ENCODE measurements around the gene TARBP2. TPM values are rescaled to one million over a fixed set of nuclear protein-coding genes. Genes with fewer than 3 reads are reported as not detected.
"Not testable (repeated sequence)": the region's sequence is repeated elsewhere in the genome, so short reads cannot be mapped to it uniquely, and the experiment has no call there.

Gene TARBP2
- total RNA-seq, 2 donors from 2014 or later: 12.8 to 16.8 TPM

GRCh38 chr12:53468282-53468681, 32.8 kb upstream of the TARBP2 start:
- no peak for DNase-seq (ENCODE audit: low spot score)
- intact Hi-C loops (cut with DNase I): no loop called here

GRCh38 chr12:53472056-53472582, 29.0 kb upstream of the TARBP2 start:
- no peak for DNase-seq (ENCODE audit: low spot score)
- intact Hi-C loops (cut with DNase I): no loop called here

GRCh38 chr12:53474077-53474476, 27.0 kb upstream of the TARBP2 start:
- intact Hi-C loops (cut with DNase I): no loop called here
- DNase-seq (ENCODE audit: low spot score): no peak

GRCh38 chr12:53474819-53475218, 26.3 kb upstream of the TARBP2 start:
- intact Hi-C loops (cut with DNase I): no loop called here
- DNase-seq (ENCODE audit: low spot score): no peak

GRCh38 chr12:53476769-53477209, 24.3 kb upstream of the TARBP2 start:
- intact Hi-C loops (cut with DNase I): no loop called here

GRCh38 chr12:53478865-53479264, 22.2 kb upstream of the TARBP2 start:
- no peak for DNase-seq (ENCODE audit: low spot score)
- intact Hi-C loops (cut with DNase I): no loop called here

More at GRCh38 chr12:53476769-53477209, 24.3 kb upstream of the TARBP2 start:
- DNase-seq (ENCODE audit: low spot score): no peak

- intact Hi-C loops (cut with DNase I): no loop called here
- no peak for DNase-seq (ENCODE audit: low spot score)
Observed at GRCh38 chr12:53479331-53479730, 21.8 kb upstream of the TARBP2 start.

- intact Hi-C loops (cut with DNase I): no loop called here
- peak; percentile 62 for DNase-seq (ENCODE audit: low spot score)
Observed at GRCh38 chr12:53480491-53481442, 20.3 kb upstream of the TARBP2 start.

- DNase-seq (ENCODE audit: low spot score): peak; percentile 80
Observed at GRCh38 chr12:53481458-53481857, 19.6 kb upstream of the TARBP2 start.

GRCh38 chr12:53481939-53482586, 19.0 kb upstream of the TARBP2 start:
- DNase-seq (ENCODE audit: low spot score): peak; percentile 75
- intact Hi-C loops (cut with DNase I): no loop called here

More at GRCh38 chr12:53481458-53481857, 19.6 kb upstream of the TARBP2 start:
- intact Hi-C loops (cut with DNase I): not testable (repeated sequence)

- peak; percentile 76 for DNase-seq (ENCODE audit: low spot score)
- intact Hi-C loops (cut with DNase I): no loop called here
Observed at GRCh38 chr12:53482626-53483168, 18.4 kb upstream of the TARBP2 start.

- intact Hi-C loops (cut with DNase I): no loop called here
- DNase-seq (ENCODE audit: low spot score): peak; percentile 68
Observed at GRCh38 chr12:53483225-53483978, 17.7 kb upstream of the TARBP2 start.

GRCh38 chr12:53483979-53484377, 17.1 kb upstream of the TARBP2 start:
- DNase-seq (ENCODE audit: low spot score): no peak
- intact Hi-C loops (cut with DNase I): no loop called here

- DNase-seq (ENCODE audit: low spot score): no peak
- intact Hi-C loops (cut with DNase I): no loop called here
Observed at GRCh38 chr12:53484686-53485575, 16.2 kb upstream of the TARBP2 start.

GRCh38 chr12:53485955-53486735, 14.9 kb upstream of the TARBP2 start:
- no peak for DNase-seq (ENCODE audit: low spot score)
- intact Hi-C loops (cut with DNase I): no loop called here

GRCh38 chr12:53486736-53487487, 14.2 kb upstream of the TARBP2 start:
- intact Hi-C loops (cut with DNase I): no loop called here
- DNase-seq (ENCODE audit: low spot score): no peak

Data from posterior vena cava (tissue), 2 donors.